Nephron progenitor cell (in vitro differentiated cells): ENCODE measurements around the gene SULT2B1.

Experiments used
- DNase-seq: peaks from one replicate; pipeline ENCODE4 v3.0.0; 2021
- H3K27ac Mint-ChIP-seq: 2 replicates; pipeline ENCODE4 v1.8.0; 2021; ENCODE audit warnings: mild to moderate bottlenecking, moderate library complexity, mixed read lengths
- H3K27me3 Mint-ChIP-seq: 2 replicates; pipeline ENCODE4 v1.8.0; 2021; ENCODE audit warnings: mild to moderate bottlenecking, low read depth, mixed read lengths; ENCODE audit not compliant: poor library complexity
- H3K36me3 Mint-ChIP-seq: 2 replicates; pipeline ENCODE4 v1.8.0; 2021; ENCODE audit warnings: low read depth, mixed read lengths
- H3K4me1 Mint-ChIP-seq: 2 replicates; pipeline ENCODE4 v1.8.0; 2021; ENCODE audit warnings: mixed read lengths
- H3K4me3 Mint-ChIP-seq: 2 replicates; pipeline ENCODE4 v1.8.0; 2021; ENCODE audit warnings: mild to moderate bottlenecking, moderate library complexity, mixed read lengths
- H3K9me3 Mint-ChIP-seq: 2 replicates; pipeline ENCODE4 v1.8.0; 2021; ENCODE audit warnings: mild to moderate bottlenecking, moderate library complexity, mixed read lengths
- TF ChIP-seq, protein P1 (sequence below): fragments of 200-600 bp; sonication (generic); IDR thresholded peaks from 2 replicates; pipeline ENCODE4 v1.5.0; 2021; ENCODE audit warnings: antibody characterized with exemption

Gene SULT2B1

DNA sequence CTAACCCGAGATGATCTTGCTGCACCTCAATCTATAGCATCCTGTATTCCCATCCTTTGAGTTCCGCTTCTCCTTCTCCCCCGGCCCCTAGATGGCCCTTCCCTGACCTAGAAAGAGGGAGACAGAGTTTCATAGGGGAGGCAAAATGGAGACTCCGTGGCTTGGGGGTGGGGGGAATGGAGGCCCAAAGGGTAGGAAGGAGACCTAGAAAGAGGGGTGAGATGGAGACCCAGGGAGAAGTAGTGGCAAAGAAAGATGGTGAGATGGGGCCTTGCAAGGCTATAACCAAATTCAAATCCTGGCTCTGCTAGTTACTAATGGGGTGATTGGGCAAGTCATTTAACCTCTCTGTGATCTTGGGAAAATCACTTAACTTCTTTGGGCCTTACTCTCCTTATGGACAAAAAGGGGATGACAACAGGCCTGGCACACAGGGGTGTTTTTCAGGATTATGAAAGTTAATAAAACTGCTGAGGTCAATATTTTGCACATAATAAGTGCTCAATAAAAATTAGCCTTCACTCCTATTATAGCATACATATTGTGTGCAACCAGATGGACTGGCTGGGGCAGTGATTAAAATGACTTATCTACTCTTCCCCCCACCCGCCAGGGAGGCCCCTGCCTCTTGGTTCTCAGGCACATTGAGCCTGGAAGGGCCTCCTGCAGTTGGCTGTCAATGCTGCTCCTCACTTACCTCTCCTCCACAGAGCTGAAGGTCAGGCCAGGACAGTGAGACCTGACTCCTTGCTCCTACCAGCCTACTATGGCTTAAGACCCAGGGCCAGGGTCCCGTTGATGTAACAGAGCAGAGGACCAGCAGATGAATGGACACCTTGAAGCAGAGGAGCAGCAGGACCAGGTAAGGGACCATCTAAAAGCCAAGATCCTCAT is 68.0 kb downstream of the SULT2B1 start:
- H3K36me3 Mint-ChIP-seq, result peaks cover 24% of the 10 kb centered on the region
- peaks cover 79% of the 10 kb centered on the region for H3K4me1 Mint-ChIP-seq
- no peaks in the 10 kb centered on the region for H3K27me3 Mint-ChIP-seq
- H3K4me3 Mint-ChIP-seq, result peak overlapping the region; percentile 97
- H3K9me3 Mint-ChIP-seq, result no peaks in the 10 kb centered on the region
- TF ChIP-seq, protein P1, sequence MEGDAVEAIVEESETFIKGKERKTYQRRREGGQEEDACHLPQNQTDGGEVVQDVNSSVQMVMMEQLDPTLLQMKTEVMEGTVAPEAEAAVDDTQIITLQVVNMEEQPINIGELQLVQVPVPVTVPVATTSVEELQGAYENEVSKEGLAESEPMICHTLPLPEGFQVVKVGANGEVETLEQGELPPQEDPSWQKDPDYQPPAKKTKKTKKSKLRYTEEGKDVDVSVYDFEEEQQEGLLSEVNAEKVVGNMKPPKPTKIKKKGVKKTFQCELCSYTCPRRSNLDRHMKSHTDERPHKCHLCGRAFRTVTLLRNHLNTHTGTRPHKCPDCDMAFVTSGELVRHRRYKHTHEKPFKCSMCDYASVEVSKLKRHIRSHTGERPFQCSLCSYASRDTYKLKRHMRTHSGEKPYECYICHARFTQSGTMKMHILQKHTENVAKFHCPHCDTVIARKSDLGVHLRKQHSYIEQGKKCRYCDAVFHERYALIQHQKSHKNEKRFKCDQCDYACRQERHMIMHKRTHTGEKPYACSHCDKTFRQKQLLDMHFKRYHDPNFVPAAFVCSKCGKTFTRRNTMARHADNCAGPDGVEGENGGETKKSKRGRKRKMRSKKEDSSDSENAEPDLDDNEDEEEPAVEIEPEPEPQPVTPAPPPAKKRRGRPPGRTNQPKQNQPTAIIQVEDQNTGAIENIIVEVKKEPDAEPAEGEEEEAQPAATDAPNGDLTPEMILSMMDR, result no peak
- peak overlapping the region; percentile 100 for H3K27ac Mint-ChIP-seq
- DNase-seq, result no peak

DNA sequence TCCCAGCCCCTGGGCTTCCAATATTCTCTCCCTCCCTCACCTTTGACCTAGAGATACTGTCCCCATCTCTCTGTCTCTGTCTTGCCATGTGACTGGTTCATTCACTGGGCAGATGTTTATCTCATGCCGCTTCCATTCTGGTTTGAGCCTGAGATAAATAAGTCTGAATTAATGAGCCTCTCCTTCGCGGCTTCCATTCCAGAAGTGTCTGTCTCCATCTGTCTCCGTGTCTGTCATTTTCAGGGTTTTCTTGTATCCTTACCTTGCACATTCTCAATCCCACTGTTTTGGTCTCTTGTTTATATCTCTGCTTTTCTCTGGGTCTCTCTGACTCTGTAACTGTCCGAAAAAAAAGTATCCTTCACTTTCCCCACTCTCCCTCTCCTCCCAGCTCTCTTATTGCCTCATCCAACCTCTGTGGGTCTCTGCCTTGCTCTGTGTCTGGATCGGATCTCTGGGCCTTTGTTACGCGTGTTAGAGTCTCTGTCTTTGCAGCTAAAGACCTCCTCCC is 71.6 kb downstream of the SULT2B1 start:
- H3K27me3 Mint-ChIP-seq, result no peaks in the 10 kb centered on the region
- peak overlapping the region; percentile 99 for H3K27ac Mint-ChIP-seq
- no peak for DNase-seq
- peak overlapping the region; percentile 87 for H3K4me3 Mint-ChIP-seq
- TF ChIP-seq, protein P1, result no peak
- H3K4me1 Mint-ChIP-seq, result peaks cover 65% of the 10 kb centered on the region
- H3K36me3 Mint-ChIP-seq, result peaks cover 8% of the 10 kb centered on the region
- no peaks in the 10 kb centered on the region for H3K9me3 Mint-ChIP-seq

DNA sequence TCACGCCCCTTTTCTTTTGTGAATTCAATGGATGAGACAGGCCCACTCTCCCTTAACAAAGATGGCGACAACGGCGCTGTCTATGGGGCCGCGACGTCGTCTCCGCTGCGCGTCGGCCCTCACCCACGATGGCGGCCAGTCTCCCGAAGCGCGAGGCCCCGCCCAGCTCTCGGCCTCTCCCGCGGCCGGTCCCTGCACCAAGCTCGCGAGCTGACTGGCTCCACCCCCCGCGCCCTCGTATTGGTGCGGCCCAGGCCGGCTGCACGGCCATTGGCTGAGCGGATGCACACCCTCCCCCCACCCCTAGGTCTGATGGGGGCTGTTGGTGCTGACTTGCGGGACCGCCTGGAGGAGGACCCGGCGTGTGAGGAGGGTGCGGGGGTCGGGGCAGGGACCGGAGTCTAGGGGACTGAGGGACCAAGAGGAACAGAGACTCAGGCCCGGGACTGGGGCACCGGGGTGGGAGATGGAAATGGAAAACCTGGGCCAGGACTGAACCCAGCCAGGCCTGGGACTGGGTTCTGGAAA is 72.2 kb downstream of the SULT2B1 start:
- H3K4me3 Mint-ChIP-seq, result peak overlapping the region; percentile 87
- DNase-seq, result peak; percentile 99
- peaks cover 5% of the 10 kb centered on the region for H3K36me3 Mint-ChIP-seq
- H3K27ac Mint-ChIP-seq, result peak overlapping the region; percentile 99
- H3K4me1 Mint-ChIP-seq, result peaks cover 63% of the 10 kb centered on the region
- H3K9me3 Mint-ChIP-seq, result no peaks in the 10 kb centered on the region
- TF ChIP-seq, protein P1, result no peak
- H3K27me3 Mint-ChIP-seq, result no peaks in the 10 kb centered on the region

DNA sequence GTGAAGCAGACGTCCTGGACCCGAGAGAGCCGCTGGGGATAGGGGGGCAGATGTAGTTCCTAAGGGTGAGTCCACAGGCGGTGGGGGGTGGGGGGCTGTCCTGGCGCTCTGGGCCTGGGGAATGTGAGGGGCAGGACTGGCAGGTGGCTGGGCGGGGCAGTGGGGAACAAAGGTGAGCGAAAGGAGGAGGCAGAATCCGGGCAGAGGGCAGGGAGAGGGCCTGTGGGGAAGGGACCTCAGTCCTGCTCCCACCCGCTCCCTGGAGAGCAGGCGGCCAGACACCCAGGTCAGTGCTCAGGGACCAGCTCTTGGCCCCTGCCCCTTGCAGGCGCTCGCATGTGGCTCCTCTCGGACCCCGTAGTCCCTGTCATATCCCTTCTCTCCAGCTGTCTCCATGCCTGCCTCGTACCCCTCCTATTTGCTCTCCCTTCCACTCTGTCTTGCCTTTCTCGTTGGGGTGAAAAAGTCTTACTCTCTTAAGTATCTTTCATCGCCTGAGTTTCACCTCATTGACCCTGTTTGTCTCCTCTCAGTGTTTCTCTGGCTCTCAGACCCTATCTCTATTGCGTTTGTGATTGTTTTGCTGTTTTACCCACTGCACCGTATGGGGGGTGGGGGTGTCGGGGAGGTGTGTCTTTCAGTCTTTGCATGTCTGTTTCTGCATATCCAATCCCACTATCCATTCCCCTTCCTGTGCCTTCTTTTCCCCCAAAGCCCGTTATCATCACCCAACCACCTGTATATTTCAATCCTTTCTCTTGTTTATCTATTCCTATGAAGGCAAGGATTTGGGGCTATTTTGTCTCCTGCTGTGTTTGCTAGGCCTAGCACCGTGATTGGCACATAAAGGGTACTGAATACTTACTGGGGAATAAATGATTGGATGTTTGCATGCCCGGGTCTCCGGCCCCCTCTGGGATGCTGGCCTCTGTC is 73.1 kb downstream of the SULT2B1 start:
- peak overlapping the region; percentile 87 for H3K4me3 Mint-ChIP-seq
- no peaks in the 10 kb centered on the region for H3K9me3 Mint-ChIP-seq
- H3K27me3 Mint-ChIP-seq, result no peaks in the 10 kb centered on the region
- peak overlapping the region; percentile 33 for H3K27ac Mint-ChIP-seq
- H3K4me1 Mint-ChIP-seq, result peaks cover 62% of the 10 kb centered on the region
- TF ChIP-seq, protein P1, result no peak
- H3K36me3 Mint-ChIP-seq, result peaks cover 5% of the 10 kb centered on the region
- no peak for DNase-seq

DNA sequence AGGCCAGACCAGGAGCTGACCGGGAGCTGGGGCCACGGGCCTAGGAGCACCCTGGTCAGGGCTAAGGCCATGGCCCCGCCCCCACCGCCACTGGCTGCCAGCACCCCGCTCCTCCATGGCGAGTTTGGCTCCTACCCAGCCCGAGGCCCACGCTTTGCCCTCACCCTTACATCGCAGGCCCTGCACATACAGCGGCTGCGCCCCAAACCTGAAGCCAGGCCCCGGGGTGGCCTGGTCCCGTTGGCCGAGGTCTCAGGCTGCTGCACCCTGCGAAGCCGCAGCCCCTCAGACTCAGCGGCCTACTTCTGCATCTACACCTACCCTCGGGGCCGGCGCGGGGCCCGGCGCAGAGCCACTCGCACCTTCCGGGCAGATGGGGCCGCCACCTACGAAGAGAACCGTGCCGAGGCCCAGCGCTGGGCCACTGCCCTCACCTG is 73.9 kb downstream of the SULT2B1 start:
- Mint-ChIP-seq H3K4me1 (peaks cover 67% of the 10 kb centered on the region), H3K36me3 (peaks cover 5% of the 10 kb centered on the region), H3K4me3 (peak overlapping the region; percentile 87), H3K9me3 (no peaks in the 10 kb centered on the region), H3K27me3 (no peaks in the 10 kb centered on the region), H3K27ac (no peak overlapping the region)
- no peak for DNase-seq
- TF ChIP-seq, protein P1, result no peak
